ENCODE measurements around the gene GCK. TPM values are rescaled to one million over a fixed set of nuclear protein-coding genes. Genes with fewer than 3 reads are reported as not detected.
"Not testable (repeated sequence)": the region's sequence is repeated elsewhere in the genome, so short reads cannot be mapped to it uniquely, and the experiment has no call there.

The GCK gene
- polyA plus RNA-seq, 3 donors: 2.5 to 3.6 (median 3.4) TPM

- DNase-seq (ENCODE audit: low read depth in 3 of 3, low spot score in 2 of 3): no peak
Observed at GRCh38 chr7:44145969-44146911, 43.0 kb downstream of the GCK start.

- DNase-seq (ENCODE audit: low read depth in 3 of 3, low spot score in 2 of 3): no peak
Observed at GRCh38 chr7:44145479-44145968, 43.7 kb downstream of the GCK start.

- no peak for DNase-seq (ENCODE audit: low read depth in 3 of 3, low spot score in 2 of 3)
Observed at GRCh38 chr7:44144968-44145478, 44.2 kb downstream of the GCK start.

- no peak for DNase-seq (ENCODE audit: low read depth in 3 of 3, low spot score in 2 of 3)
Observed at GRCh38 chr7:44144426-44144967, 44.7 kb downstream of the GCK start.

GRCh38 chr7:44143646-44144250, 45.5 kb downstream of the GCK start:
- DNase-seq (ENCODE audit: low read depth in 3 of 3, low spot score in 2 of 3): no peak

- no peak for DNase-seq (ENCODE audit: low read depth in 3 of 3, low spot score in 2 of 3)
Observed at GRCh38 chr7:44142028-44142427, 47.2 kb downstream of the GCK start.

GRCh38 chr7:44141221-44141850, 47.9 kb downstream of the GCK start, which contains the start of gene MYL7:
MYL7 (minus strand) TSS chr7:44141332; CDS start chr7:44141305, 27 bp downstream.
- no peak for DNase-seq (ENCODE audit: low read depth in 3 of 3, low spot score in 2 of 3)

- no peak for DNase-seq (ENCODE audit: low read depth in 3 of 3, low spot score in 2 of 3)
Observed at GRCh38 chr7:44140341-44140740, 48.9 kb downstream of the GCK start.

GRCh38 chr7:44139311-44140010, 49.8 kb downstream of the GCK start:
- DNase-seq (ENCODE audit: low read depth in 3 of 3, low spot score in 2 of 3): no peak

- no peak for DNase-seq (ENCODE audit: low read depth in 3 of 3, low spot score in 2 of 3)
Observed at GRCh38 chr7:44138698-44139097, 50.5 kb downstream of the GCK start.

GRCh38 chr7:44136731-44137130, 52.5 kb downstream of the GCK start:
- no peak for DNase-seq (ENCODE audit: low read depth in 3 of 3, low spot score in 2 of 3)

GRCh38 chr7:44134943-44135628, 54.2 kb downstream of the GCK start:
- DNase-seq (ENCODE audit: low read depth in 3 of 3, low spot score in 2 of 3): no peak

GRCh38 chr7:44133295-44133694, 55.9 kb downstream of the GCK start:
- DNase-seq (ENCODE audit: low read depth in 3 of 3, low spot score in 2 of 3): no peak

GRCh38 chr7:44132039-44132438, 57.2 kb downstream of the GCK start:
- no peak for DNase-seq (ENCODE audit: low read depth in 3 of 3, low spot score in 2 of 3)

GRCh38 chr7:44131173-44132029, 57.8 kb downstream of the GCK start:
- DNase-seq (ENCODE audit: low read depth in 3 of 3, low spot score in 2 of 3): no peak

GRCh38 chr7:44128721-44129582, 60.3 kb downstream of the GCK start:
- no peak for DNase-seq (ENCODE audit: low read depth in 3 of 3, low spot score in 2 of 3)

- DNase-seq (ENCODE audit: low read depth in 3 of 3, low spot score in 2 of 3): no peak
Observed at GRCh38 chr7:44127161-44127560, 62.1 kb downstream of the GCK start.

GRCh38 chr7:44126574-44126973, 62.7 kb downstream of the GCK start:
- DNase-seq (ENCODE audit: low read depth in 3 of 3, low spot score in 2 of 3): not testable (repeated sequence)

Measured in right renal cortex interstitium (tissue), 3 donors.